ENCODE measurements around the gene CALHM1. TPM values are rescaled to one million over a fixed set of nuclear protein-coding genes. Genes with fewer than 3 reads are reported as not detected.
"Not testable (repeated sequence)": the region's sequence is repeated elsewhere in the genome, so short reads cannot be mapped to it uniquely, and the experiment has no call there.

The CALHM1 gene
- total and polyA plus RNA-seq, 2 experiments from 2014 or later: 0.08 TPM; not detected in 1

- Histone ChIP-seq H3K27me3 (replicated peaks; ENCODE audit: insufficient read depth) (no peaks in the 10 kb centered on the region), H3K27ac (no peak overlapping the region), H3K9ac (no peak overlapping the region), H3K9me3 (ENCODE audit: low read depth) (no peaks in the 10 kb centered on the region), H3F3A (ENCODE audit: insufficient read depth) (peaks cover 3% of the 10 kb centered on the region), H3K79me2 (ENCODE audit: insufficient read depth) (no peaks in the 10 kb centered on the region), H3K36me3 (ENCODE audit: low read depth) (no peaks in the 10 kb centered on the region), H3K4me2 (ENCODE audit: unreplicated experiment) (no peak overlapping the region), H3K9me2 (ENCODE audit: insufficient read depth) (no peaks in the 10 kb centered on the region), H3K4me1 (ENCODE audit: insufficient read depth) (peaks cover 7% of the 10 kb centered on the region), H2AFZ (no peak overlapping the region), H3K4me3 (no peak overlapping the region), H4K20me1 (ENCODE audit: insufficient read depth) (no peaks in the 10 kb centered on the region)
- TF ChIP-seq EZH2phosphoT487 (IDR thresholded peaks at IDR 0.05; ENCODE audit: insufficient read depth, low read depth): no peak
- TF ChIP-seq EZH2 (IDR thresholded peaks at IDR 0.05; ENCODE audit: insufficient read depth, poor library complexity, severe bottlenecking): no peak
- 63 to 72% methylated on average over 2 of the region's 2 CpGs for WGBS, 2 experiments (ENCODE audit: low coverage in 1 of 2, low lambda C conversion rate in 2 of 2, missing lambda C conversion rate in 2 of 2)
- DNase-seq: no peak
- in situ Hi-C loops (cut with MboI): loop anchor here (10.0 kb wide), 1 partner anchor 73 kb away; no protein-coding TSS in a partner anchor
These were observed 28.7 kb upstream of the CALHM1 start for GRCh38 chr10:103487410-103487708.

DNA sequence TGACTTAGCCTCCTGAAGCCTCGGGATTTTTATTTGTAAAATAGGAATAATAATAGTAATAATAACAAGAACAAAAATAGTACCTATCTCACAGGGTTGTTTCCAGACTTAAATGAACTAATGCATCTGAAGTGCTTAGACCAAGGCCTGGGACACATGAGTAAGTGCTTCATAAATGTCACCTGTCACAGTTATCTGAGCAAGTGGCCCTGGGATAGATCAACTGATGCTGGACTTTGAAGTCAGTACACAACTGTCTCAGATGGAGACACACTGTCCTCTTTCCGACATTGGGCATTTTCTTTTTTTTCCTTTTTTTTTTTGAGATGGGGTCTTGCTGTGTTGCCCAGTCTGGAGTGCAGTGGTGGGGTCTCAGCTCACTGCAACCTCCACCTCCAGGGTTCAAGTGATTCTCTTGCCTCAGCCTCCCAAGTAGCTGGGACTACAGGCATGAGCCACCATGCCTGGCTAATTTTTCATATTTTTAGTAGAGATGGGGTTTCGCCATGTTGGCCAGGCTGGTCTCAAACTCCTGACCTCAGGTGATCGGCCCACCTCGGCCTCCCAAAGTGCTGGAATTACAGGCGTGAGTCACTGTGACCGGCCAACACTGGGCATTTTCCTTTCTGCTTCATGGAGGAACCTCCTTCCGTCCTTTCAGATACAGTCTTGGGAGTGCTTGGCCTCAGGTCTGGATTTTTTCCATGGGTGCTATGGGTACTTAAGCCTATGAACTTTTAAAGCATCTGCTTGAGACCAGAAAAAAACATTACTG, 28.1 kb upstream of the CALHM1 start:
- 60 to 69% methylated on average over 8 of the region's 8 CpGs for WGBS, 2 experiments (ENCODE audit: low coverage in 1 of 2, low lambda C conversion rate in 2 of 2, missing lambda C conversion rate in 2 of 2)
- not testable (repeated sequence) for H3K9me2 ChIP-seq (ENCODE audit: insufficient read depth); H2AFZ ChIP-seq; H3K4me1 ChIP-seq (ENCODE audit: insufficient read depth); H3K4me2 ChIP-seq (ENCODE audit: unreplicated experiment); H3K9ac ChIP-seq; H3K4me3 ChIP-seq; H3K36me3 ChIP-seq (ENCODE audit: low read depth); H4K20me1 ChIP-seq (ENCODE audit: insufficient read depth); H3K27ac ChIP-seq; H3F3A ChIP-seq (ENCODE audit: insufficient read depth); H3K79me2 ChIP-seq (ENCODE audit: insufficient read depth); DNase-seq; H3K9me3 ChIP-seq (ENCODE audit: low read depth); H3K27me3 ChIP-seq (replicated peaks; ENCODE audit: insufficient read depth)
- in situ Hi-C loops (cut with MboI): loop anchor here (10.0 kb wide), 1 partner anchor 72 kb away; no protein-coding TSS in a partner anchor

DNA sequence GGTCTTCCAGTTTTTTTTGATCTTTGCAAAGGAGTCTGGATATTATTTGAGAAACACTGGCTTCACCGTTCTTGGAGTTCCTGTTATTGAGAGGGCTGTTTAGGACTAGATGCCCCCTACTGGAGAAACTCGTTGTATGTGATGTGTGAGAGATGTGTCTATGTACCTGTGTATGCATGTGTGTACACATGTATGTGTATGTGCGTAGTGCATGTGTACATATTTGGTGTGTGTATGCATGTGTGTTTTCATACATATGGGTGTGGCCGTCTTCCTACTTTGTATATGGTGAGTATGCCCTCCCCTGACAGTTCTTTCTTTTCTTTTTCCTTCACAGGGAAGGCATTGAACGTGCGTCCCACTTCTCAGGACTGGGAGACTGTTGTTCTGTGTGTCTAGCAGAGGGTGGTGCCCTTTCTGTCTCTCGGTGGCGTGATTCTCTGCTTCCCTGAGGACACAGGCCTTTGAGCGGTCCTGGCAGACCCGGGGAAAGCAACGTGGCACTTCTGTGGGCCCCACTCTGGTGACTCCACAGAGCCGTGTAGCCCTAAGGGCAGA, 23.4 kb upstream of the CALHM1 start:
- no peak overlapping the region for H2AFZ ChIP-seq
- H3K4me3 ChIP-seq: no peak overlapping the region
- no peak overlapping the region for H3K4me2 ChIP-seq (ENCODE audit: unreplicated experiment)
- in situ Hi-C loops (cut with MboI): loop anchor here (10.0 kb wide), 1 partner anchor 67 kb away; no protein-coding TSS in a partner anchor
- no peaks in the 10 kb centered on the region for H3K9me2 ChIP-seq (ENCODE audit: insufficient read depth)
- H3K9me3 ChIP-seq (ENCODE audit: low read depth): no peaks in the 10 kb centered on the region
- H3K27me3 ChIP-seq (replicated peaks; ENCODE audit: insufficient read depth): no peaks in the 10 kb centered on the region
- no peak overlapping the region for H3K9ac ChIP-seq
- H4K20me1 ChIP-seq (ENCODE audit: insufficient read depth): no peaks in the 10 kb centered on the region
- no peaks in the 10 kb centered on the region for H3K79me2 ChIP-seq (ENCODE audit: insufficient read depth)
- no peaks in the 10 kb centered on the region for H3K36me3 ChIP-seq (ENCODE audit: low read depth)
- no peaks in the 10 kb centered on the region for H3F3A ChIP-seq (ENCODE audit: insufficient read depth)
- TF ChIP-seq EZH2 (IDR thresholded peaks at IDR 0.05; ENCODE audit: insufficient read depth, poor library complexity, severe bottlenecking): no peak
- no peak for TF ChIP-seq EZH2phosphoT487 (IDR thresholded peaks at IDR 0.05; ENCODE audit: insufficient read depth, low read depth)
- WGBS, 2 experiments (ENCODE audit: low coverage in 1 of 2, low lambda C conversion rate in 2 of 2, missing lambda C conversion rate in 2 of 2): 32 to 34% methylated on average over 12 of the region's 12 CpGs
- peaks cover 15% of the 10 kb centered on the region for H3K4me1 ChIP-seq (ENCODE audit: insufficient read depth)
- peak; percentile 82 for DNase-seq
- no peak overlapping the region for H3K27ac ChIP-seq

GRCh38 chr10:103480521-103480920, 21.8 kb upstream of the CALHM1 start:
- no peak overlapping the region for H2AFZ ChIP-seq
- no peaks in the 10 kb centered on the region for H3K79me2 ChIP-seq (ENCODE audit: insufficient read depth)
- no peaks in the 10 kb centered on the region for H3K9me3 ChIP-seq (ENCODE audit: low read depth)
- in situ Hi-C loops (cut with MboI): loop anchor here (10.0 kb wide), 1 partner anchor 66 kb away; no protein-coding TSS in a partner anchor
- H3K9ac ChIP-seq: no peak overlapping the region
- H3F3A ChIP-seq (ENCODE audit: insufficient read depth): no peaks in the 10 kb centered on the region
- no peak overlapping the region for H3K4me3 ChIP-seq
- 31 to 43% methylated on average over 5 of the region's 5 CpGs for WGBS, 2 experiments (ENCODE audit: low coverage in 1 of 2, low lambda C conversion rate in 2 of 2, missing lambda C conversion rate in 2 of 2)
- H3K27me3 ChIP-seq (replicated peaks; ENCODE audit: insufficient read depth): no peaks in the 10 kb centered on the region
- H3K36me3 ChIP-seq (ENCODE audit: low read depth): no peaks in the 10 kb centered on the region
- no peaks in the 10 kb centered on the region for H3K9me2 ChIP-seq (ENCODE audit: insufficient read depth)
- no peak overlapping the region for H3K4me2 ChIP-seq (ENCODE audit: unreplicated experiment)
- H4K20me1 ChIP-seq (ENCODE audit: insufficient read depth): no peaks in the 10 kb centered on the region
- DNase-seq: peak; percentile 68
- TF ChIP-seq EZH2 (IDR thresholded peaks at IDR 0.05; ENCODE audit: insufficient read depth, poor library complexity, severe bottlenecking) (no peak), EZH2phosphoT487 (IDR thresholded peaks at IDR 0.05; ENCODE audit: insufficient read depth, low read depth) (no peak)
- peaks cover 15% of the 10 kb centered on the region for H3K4me1 ChIP-seq (ENCODE audit: insufficient read depth)
- H3K27ac ChIP-seq: no peak overlapping the region
